Suppressor macrophage treated with lipopolysaccharide for 1 hour (primary cell): Measurements from ENCODE around the gene PDE8B.

ENCODE experiments used
- DNase-seq, 3 donors: peaks; one replicate each; pipeline ENCODE4 v3.0.0-alpha.2; 2020 to 2022

Gene PDE8B

DNA sequence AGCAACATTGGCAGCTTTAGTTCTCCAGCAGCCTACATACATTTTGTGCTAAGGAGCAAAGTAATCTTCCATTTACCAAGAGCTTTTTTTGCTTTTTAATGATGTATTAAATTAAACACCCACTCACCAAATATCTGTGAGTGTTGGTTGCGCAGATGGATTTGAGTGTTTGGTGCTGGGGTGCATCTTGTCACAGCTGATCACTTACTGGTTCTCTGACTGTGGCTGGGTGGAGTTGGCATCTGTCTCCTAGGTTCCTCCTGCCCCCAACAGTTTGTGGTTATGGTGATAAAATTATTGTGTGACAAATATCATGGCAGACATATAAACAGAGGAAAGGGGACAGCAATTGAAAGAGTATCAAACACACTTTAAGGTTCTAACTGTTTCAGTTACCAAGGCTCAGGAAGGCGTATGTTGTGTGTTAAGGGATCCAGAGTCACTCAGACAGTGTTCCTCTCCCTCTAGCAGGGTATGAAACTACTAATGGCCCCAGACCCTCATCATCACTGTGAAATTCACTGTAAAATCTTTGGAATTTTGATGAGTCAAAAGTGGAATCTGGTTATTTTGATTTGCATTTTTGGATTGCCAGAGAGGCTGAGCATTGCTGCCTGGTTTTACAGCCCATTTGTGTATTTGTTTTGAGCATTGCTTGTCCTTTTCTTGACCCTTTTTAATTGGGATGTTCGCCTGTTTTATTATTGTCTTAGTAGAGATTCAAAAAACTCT is 81.7 kb downstream of the PDE8B start:
- no peak for DNase-seq

DNA sequence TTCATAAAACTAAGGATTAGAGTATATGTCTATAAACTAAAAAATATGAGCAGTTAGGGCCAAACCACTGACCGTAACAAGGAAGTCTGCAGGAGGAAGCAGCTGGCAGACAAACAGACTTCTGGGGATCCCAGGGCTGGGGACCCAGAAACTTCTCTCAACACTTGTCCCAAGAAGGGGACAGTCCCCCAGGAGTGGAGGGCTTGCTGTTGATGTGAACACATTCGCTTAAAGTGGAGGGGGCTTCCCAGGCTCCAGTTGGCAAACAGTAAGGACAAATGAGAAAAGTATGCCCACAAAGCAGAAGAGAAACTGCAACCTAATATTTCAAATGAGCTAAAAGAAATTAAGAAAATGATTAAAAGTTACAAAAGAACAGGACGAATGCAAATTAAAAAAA is 83.7 kb downstream of the PDE8B start:
- DNase-seq = peak; percentile 61 to 83 (median 82)

DNA sequence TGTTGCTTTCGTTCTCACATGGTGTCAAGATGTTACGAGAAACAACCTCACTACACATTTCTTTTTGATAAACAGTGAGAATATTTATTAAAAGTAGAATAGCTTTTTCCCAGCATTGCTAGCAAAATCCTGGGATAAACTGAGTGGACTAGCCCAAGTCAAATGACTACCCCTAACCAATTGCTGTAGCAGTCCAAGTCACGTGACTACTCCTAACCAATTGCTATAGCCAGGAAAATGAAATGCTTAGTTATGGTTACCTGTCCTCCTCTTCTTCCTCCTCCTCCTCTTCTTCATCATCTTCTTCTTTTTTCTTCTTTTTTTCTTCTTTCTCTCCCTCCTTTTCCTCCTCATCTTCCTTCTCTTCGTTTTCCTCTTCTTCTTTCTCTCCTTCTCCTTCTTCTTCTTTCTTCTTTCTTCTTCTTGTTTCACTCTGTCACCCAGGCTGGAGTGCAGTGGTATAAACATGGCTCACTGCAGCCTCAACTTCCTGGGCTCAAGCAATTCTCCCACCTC is 85.4 kb downstream of the PDE8B start:
- DNase-seq = no peak

DNA sequence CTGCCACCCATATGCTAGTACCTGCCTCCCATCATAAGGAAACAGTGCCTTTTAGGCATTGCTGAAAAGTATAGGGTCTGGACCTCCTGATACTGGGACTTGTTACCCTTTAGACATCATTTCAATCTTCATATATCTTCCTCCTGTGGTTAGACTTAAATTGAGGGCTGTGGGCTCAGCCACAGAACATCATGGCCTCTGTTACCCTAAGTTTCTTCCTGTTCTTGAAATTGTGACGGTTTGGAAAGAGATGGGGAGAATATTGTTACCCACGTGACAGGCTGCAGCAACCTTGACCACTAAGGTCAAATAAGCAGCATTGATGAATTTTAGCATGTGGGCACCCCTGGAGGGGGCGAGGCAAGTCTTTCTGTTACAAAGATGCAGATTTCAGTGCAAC is 87.7 kb downstream of the PDE8B start:
- no peak for DNase-seq

DNA sequence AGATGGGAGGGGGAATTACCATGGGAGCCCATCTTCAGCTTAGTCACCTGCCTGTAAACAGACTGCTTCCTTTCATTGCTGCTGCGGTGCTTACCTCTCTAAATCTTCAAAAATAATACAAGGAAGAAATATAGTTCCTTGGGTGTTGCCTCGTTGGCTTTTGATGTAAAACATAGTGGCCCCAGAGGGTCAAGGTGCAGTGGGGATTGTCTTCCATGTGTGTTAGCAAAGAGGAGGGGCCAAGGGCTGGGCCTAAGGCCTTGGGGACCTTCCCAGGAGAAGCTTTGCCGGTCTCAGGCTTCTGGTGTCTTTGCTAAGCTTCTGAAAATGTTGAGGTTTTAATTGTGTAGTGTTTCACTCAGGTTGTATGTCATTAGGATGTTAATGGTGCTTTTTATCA is 90.0 kb downstream of the PDE8B start:
- DNase-seq = no peak

DNA sequence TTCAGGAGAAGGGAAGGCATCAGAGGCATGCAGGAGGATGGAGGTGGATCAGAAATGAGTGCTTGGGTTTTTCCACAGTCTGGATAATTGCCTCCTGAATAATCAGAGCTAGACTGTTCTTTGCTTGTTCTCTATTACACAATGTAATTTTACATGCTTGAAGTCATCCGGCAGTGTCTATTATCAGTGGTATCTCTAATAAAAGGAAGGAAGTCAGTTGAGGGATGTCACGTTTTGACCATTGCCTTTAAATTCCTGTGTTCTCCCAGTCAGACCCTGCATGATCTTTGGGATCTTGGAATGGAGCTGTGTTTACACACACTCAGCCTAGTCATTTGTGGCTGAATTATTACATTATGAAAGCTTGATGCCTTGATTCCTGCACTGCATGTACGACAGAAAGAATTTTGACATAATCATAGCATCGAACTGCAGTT is 91.0 kb downstream of the PDE8B start:
- no peak for DNase-seq

DNA sequence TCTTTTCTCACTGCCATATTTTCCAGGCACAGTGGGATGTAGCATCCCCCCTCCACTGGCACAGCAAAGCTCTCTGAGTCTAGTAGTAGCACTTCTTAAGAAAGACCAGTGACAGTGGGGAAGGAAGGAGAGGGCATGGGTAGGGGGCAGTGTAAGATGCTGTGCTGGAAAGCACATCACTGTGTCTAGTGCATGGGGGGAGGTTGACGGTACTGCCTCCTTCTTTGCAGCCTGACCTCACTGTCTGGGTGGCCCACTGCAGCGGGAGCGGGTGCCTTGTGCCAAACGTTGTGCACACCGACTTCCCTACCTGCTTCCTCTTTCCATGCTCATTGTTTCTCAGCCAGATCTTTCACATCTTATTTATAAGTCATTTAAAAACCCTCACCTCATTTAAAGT is 91.8 kb downstream of the PDE8B start:
- no peak for DNase-seq

DNA sequence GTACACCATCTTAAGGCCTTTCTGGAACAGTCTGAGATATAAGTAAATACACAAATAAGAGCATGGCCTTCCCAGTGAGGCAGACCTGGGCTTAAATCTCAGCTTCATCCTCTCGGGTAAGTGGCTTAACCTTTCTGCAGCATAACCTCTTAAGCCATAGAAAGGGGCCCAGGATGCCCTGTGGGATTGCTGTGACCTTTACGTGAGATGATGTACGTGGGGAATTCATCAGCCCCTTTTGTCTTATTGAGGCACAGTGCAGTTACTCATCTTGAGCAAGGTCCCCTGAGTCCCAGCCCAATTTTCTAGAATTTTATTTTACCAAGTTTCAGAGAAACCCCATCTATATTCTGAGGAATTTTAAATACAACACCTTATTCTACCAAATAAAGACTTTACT is 92.2 kb downstream of the PDE8B start:
- no peak for DNase-seq

DNA sequence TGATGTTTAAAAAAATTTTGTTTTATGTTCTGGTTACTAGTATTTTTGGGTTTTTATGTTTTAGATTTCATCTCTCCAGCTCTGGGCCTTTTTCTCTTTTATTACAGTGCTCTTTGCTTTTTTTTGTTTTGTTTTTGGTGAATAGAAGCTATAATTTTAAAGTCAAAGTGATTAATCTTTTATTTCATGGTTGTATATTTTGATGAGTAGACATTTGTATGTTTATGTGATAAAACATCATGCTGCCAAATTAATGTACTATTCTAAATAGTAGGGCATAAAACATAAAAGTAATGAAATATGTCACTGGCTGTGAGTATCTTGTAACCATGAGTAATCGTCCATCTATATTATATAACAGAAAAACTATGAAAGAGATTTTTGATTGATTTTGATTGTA is 93.9 kb downstream of the PDE8B start:
- no peak for DNase-seq

DNA sequence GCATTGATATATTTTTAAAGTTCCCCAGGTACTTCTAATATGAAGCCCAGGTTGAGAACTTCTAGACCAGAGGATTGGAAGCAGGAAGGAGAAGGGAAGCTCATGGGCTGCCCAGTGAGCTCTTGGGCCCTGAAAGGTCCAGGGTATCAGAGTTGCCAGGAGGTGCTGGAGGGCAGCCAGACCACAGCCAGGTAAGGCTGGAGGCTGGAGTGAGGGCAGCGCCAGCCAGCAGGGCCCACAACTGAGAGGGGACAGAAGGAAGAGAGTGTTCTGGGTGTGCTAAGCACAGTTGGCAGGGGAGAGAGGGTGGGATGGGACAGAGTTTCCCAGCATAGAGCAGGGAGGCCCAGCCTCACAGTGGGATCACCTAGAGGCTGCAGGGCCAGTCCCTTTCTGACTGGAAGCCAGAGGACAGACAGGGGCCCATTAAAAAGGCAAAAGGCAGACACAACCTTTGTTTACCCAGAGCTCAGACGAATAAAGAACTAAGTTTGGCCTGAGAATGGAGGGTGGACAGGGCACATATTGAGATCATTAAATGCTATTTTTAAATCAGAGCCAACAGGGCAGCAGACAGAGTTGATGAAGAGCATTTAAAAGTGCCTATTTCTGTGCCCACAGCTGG is 94.9 kb downstream of the PDE8B start:
- DNase-seq = no peak

DNA sequence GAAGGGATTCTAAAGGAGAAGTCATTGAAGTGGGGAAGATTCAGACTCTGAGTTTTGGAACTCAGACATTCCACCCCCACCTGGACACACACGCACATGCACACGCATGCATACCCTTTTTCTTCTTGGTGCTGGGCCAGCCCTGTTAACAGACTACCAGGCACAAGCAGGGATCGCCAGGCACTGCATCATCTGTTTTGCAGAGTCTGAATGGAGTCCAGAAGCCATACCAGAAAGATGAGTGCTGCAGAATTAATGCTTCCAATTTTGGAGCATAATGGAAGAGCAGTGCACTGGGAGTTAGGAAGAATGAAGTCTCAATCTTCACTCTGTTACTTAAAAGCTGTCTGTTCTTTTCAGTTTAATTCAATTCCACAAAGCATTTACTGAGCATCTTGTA is 95.5 kb downstream of the PDE8B start:
- no peak for DNase-seq

DNA sequence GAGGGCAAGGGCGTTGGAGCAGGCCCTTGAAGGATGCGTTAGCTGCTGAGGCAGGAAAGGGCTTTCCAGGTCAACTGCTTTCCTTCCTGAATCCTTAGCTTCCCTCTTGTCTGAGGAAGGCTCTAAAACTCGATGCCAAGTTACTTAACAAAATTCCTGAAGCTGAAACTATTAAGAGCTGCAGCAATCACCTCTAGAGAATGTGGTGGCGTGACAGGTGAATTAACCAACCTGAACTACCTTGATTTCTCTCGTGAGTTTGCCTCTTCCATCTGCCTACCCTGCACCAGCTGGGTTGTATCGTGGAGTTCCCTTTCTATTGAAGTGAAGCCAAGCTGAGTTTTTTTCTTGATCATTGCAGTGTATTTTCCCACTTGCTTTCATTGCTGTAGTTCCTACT is 96.1 kb downstream of the PDE8B start:
- no peak for DNase-seq

DNA sequence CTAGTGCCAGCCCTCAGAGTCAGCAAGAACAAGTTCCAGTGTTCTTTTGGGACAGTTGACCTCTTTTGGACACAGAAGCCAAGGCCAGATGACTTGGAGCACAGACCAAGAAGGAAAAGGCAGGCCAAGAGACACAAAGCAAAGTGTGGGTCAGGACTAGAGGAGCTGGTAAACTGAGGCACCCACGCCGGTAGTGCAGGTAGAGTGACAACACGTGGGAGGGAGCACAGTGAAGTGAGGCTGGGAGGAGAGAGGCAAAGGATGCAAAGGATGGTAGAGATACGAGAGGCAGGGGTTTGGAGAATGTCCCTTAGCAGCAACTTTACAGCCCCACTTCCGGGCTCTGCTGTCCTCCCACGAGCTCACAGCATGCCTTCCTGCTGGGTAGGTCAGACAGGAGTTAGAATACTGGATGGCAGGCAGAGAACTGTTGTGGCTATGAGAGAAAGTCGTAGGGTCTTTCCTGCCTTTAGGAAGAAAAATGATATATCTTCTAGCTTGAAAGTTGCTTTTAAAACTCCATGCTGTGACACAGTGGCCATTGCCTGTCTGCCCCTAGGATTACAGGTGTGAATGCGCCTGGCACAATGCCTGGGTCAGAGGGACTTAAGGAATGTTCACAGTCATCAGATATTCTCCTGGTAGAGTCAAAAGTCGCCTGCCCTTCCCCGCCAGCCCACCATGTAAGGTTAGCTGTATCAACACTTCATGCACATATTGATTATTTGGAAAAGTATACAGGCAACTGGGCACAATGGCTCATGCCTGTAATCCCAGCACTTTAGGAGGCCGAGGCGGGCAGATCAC is 97.9 kb downstream of the PDE8B start:
- DNase-seq = no peak

DNA sequence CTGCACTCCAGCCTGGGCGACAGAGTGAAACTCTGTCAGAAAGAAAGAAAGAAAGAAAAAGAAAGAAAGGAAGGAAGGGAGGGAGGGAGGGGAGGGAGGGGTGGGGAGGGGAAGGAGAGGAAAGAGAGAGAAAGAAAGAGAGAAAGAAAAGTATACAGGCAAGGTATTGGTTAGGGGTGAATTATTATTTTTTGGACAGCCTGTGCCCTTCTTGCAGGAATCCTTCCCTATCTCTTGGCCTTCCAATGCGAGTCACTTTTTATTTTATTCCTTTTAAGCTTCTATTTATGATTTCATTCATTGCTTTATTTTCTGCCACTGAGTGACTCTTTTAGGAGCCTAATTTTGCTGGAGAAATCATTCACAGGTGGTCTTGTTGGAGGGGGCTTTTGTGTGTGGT is 98.7 kb downstream of the PDE8B start:
- no peak for DNase-seq

DNA sequence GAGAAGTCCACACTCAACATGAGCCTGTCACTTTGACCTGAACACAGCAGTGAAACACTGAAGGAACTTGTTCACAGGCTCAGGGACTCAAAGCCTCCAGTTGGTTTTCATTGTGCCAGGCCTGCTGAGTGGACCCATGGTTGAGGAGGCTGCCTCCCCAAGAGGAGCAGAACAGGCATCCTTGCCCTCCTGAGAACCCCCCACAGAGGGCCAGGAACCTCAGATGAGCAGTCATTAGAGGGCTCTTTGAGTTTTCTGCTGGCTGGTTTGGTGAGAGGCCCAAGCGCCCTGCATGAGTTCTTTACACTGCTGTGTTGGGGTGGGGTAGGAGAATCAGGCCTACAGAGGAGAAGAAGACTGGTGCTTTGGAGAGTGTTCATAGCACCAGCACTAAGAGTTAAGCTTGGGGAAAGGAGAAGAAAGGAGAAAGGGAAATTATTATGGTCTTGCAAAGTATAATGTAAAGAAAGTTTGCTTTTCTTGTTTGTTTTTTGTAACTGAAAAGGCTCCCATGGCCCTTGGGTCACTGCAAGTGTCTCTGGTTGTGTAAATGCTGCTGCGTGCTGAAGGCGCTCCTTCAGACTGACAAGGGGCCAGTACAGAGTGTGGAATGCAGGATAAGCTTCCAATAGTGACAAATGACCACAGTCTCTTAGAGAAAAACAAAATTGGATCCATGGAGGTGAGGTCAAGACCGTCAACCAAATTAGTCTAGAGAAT is 100.2 kb downstream of the PDE8B start:
- DNase-seq = no peak

DNA sequence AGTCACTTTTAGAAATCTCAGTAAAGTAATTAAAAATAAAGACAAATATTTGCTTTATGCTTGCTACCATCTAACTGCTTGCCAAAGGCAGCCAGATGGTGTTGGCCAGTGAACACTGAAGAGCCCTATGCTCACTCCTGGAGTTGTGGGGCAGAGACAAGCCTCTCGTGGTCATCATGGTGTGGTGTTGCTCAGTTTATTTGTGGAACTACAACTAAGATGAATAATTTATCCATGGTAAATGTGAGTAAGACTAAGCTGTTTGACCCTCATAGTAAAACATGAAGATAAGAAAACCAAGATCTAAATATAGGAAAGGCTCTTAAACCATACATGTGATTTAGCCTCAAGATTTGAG is 100.7 kb downstream of the PDE8B start:
- DNase-seq = no peak

DNA sequence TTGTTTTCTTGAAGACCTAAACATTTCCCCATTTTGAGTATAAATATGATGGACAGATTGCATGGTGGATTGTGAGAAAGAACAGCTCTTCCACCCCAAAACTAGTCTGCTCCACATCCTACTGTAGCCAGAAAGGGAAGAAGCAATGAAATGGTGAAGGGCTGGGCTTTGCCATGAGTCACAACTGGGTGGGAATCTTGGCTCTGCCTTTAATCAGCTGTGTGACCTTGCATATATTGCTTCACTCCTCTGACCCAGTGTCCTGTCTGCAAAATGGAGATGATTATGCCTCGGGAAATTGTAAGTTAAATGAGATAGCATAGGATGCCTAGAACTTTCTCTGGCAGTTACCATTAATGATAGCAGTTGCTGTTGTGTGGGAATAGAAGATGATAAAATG is 101.9 kb downstream of the PDE8B start:
- peak; percentile 47 to 53 (median 48) for DNase-seq

DNA sequence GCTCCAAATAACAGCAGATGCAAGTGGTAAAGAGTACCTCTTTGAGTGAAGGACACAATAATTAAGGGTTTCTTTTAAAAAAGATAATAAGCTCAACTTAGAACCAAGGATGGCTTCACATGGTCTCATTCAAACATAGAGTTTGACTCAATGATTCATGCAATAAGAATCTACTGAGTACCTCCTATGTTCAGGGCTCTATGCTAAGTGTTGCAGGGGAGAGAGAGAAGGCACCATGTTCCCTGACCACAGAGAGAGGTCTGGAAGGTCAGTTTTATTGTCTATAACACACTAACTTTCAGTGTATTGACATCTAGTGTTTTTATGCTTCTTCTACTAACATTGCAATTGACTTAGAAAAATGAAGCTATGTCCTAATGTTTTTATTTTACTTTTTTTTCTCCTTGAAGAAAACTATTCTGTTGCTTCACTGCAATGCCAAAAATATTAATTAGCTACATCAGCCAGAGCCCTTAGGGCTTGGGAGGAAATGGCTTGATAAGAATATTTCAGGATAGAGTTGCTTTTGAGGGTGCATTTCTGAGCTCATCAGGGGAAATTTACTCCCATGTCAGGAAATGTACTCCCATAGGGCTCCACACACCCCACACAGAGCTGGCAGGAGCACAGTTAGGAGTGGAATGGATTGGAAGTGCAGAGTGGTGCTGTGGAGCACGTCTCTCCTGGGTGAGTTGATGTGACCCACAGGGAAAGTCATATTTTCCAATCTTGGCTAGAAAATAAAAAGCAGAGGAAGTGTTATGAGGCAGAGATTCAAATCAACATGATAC is 106.6 kb downstream of the PDE8B start:
- DNase-seq = no peak

DNA sequence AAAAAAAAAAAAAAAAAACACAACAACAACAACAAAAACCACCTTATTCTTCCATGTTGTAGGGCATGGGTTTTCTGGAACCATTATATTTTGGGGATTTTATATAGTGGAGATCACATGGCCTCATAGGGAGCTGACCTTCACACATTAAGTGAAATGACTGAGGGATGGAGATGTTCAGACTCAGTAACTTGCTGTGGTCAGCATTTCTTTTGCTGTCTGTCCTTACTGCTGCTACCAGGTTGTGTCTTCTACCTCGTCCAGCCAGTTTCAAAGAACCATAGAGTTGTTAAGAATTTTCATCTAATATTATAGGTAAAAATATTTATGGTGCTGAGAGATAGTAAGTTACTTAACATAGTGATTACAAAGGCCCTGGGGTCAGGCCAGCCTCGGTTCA is 107.6 kb downstream of the PDE8B start:
- DNase-seq = no peak

DNA sequence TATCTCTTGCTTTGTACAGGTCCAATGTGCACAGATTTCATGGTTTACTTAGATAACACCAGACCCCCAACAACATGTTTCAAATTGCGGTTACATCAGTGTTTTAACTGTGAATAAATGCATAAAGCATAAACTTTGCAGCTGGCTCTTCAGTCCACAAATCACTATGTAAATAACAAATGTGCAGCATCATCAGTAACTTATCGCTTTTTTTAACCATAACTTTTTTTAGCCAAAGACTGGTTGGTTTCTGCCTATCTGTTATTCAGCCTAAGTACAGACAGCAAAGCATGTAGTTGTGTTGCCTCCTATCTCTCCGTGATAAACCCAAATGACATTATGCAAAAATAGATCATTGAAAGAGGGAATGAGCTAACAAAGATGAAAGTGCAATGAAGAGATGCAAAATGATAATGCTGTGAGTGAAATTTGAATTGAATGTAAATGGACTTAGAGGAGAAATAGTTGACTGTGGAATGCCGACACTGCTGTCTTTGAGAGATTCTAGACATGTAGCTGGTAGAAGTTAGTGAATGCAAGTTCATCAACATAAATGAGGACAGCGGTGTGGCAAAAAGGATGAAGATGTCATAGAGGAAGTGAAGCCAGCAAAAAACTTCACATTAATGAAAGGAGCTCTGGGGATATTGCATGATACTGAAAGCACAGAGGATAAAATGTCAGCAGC is 108.8 kb downstream of the PDE8B start:
- no peak for DNase-seq

DNA sequence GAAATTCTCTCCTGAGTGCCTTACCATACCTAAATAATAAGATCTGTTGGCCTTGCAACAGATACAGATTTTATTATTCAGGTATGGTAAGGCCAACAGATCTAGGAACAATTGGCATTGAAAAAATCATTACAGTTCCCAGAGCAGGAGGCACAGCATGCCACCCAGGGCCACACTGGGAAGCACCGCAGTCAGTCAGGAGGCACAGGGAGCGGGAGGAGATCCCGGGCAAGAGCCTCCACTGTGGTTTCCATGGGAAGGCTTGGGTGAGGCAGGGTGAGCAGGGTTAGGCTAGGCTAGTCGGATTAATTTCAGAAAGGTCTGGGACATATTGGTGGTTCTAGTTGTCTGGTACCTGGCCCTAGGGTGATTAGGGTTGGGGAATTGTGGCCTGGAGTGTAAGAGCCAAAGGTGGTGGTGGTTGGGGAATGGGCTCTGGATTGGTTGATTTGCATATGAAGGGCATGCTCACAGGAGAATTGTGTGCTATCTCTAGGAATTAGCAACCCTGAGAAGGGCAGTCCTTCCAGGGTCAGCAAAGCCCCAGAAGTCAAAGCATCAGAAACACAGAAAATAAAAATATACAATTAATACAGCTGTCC is 111.4 kb downstream of the PDE8B start:
- no peak for DNase-seq
